ENCODE data around the gene ZBP1. TPM values are rescaled to one million over a fixed set of nuclear protein-coding genes. Genes with fewer than 3 reads are reported as not detected.

ZBP1 gene
- total RNA-seq, 5 donors from 2014 or later (not counting 1 experiment from before 2014, with no cell fraction given) = 8.6 to 41.1 (median 20.6) TPM

DNA sequence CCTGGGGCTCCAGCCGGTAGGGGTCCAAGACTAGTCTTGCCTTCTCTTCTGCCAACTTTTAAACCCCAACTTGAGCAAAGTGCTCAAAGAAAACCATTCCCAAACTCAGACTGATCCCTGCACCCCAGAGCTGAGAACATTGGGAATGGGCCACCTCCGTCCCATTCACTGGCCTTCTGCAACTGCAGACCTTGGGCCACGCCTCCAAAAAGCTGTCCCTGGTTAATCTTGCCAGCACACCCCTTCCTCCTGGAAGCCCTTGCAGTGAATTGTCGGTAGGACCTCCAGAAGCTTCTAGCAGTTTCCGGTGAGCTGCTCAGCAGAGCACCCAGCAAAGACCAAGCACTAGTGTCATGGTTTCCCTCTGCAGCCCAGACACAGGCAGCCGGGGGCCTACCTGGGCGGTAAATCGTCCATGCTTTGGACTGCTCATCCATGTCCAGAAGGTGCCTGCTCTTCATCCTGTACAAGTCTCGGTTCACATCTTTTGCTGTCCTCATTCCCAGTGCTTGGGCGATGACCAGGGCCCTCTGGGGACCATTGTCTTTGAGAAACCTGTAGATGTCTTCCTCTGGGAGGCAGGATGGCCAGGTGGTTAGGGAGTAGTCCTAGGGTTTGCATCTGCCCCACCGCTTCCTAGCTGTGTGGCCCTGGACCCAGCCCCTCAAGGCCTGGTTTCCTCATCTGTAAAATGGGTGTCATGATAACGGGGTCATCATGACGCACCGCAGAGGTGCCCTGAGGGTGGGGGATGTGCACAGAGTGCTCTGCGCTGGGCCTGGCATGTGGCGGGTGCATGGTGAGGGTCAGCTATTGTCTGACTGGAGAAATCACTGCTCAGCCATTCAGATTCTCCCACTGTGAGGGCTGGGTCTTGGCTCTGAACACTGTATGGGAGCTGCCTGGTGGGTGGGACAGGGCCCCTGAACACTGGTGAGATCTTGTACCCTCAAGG lies 5.5 kb downstream of the ZBP1 start:
- no peaks in the 10 kb centered on the region for H3K27me3 Mint-ChIP-seq
- WGBS (ENCODE audit: insufficient coverage) = 92% methylated on average over 15 of the region's 16 CpGs
- DNase-seq (peak in 3 of 35 experiments; percentile 3 to 18 (median 7)), ATAC-seq (replicated peaks in 1 of 4) (no peak)
- no peak overlapping the region for H3K4me3 Mint-ChIP-seq
- peaks cover 0 to 68% of the 10 kb centered on the region in 2 donors for H3K36me3 ChIP-seq (ENCODE audit: control insufficient read depth in 2 of 2, extremely low read depth in 1 of 2, insufficient read depth in 1 of 2, low read length in 1 of 2)
- H3K9me3 ChIP-seq = no peaks in the 10 kb centered on the region
- H3K4me3 ChIP-seq (ENCODE audit: control insufficient read depth in 1 of 2, extremely low read depth in 1 of 2, low read length in 1 of 2) = no peak overlapping the region
- H3K27ac Mint-ChIP-seq = no peak overlapping the region
- no peak overlapping the region for H3K27ac ChIP-seq (ENCODE audit: low read length)
- H3K27me3 ChIP-seq (replicated peaks in 1 of 2; ENCODE audit: control insufficient read depth in 2 of 2, extremely low read depth in 1 of 2, insufficient read depth in 2 of 2, low read length in 1 of 2) = no peaks in the 10 kb centered on the region
- H3K36me3 Mint-ChIP-seq = peaks cover 40% of the 10 kb centered on the region
- peaks cover 20 to 55% of the 10 kb centered on the region in 2 experiments for H3K4me1 ChIP-seq (ENCODE audit: control insufficient read depth in 1 of 2, extremely low read depth in 1 of 2, insufficient read depth in 2 of 2, low read length in 2 of 2)
- peaks cover 28 to 42% (median 37%) of the 10 kb centered on the region in 3 donors for H3K4me1 Mint-ChIP-seq
- POLR2A ChIA-PET = no interaction called here
- H3K9me3 Mint-ChIP-seq = no peaks in the 10 kb centered on the region
- CTCF ChIA-PET = interaction anchor here in 1 of 2 donors (0.7 kb wide), 1 partner anchor 15 kb away, joined by 3 read pairs; no protein-coding TSS in a partner anchor

DNA sequence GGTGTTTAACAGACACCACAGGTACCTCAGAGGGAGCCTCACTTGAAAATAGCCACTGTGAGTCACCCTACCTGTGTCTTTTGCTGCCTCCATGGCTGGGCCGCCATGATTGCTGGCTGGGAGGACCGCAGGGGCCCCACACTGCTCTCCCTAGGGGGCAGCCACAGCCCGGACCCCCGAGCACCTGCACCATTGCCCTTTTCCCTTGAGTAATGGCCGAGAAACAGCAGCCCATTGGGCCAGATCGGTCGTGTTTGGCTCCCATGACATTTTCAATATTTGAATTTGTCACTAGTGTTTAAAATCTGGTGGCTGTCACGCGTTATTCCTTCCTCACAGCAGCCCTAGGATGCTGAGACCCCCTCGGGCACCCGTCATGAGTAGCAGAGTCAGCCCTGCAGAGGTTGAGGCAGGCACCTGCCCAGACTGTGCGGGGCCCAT lies 6.7 kb downstream of the ZBP1 start:
- Mint-ChIP-seq H3K36me3 (peaks cover 45% of the 10 kb centered on the region), H3K4me1 (peaks cover 16 to 30% (median 25%) of the 10 kb centered on the region in 3 donors), H3K27ac (no peak overlapping the region), H3K4me3 (no peak overlapping the region), H3K27me3 (no peaks in the 10 kb centered on the region), H3K9me3 (no peaks in the 10 kb centered on the region)
- ChIA-PET CTCF (interaction anchor here in 1 of 2 donors (0.6 kb wide), 1 partner anchor 1090 kb away, joined by 3 read pairs; no protein-coding TSS in a partner anchor), POLR2A (no interaction called here)
- peaks cover 9 to 42% of the 10 kb centered on the region in 2 experiments for H3K4me1 ChIP-seq (ENCODE audit: control insufficient read depth in 1 of 2, extremely low read depth in 1 of 2, insufficient read depth in 2 of 2, low read length in 2 of 2)
- H3K4me3 ChIP-seq (ENCODE audit: control insufficient read depth in 1 of 2, extremely low read depth in 1 of 2, low read length in 1 of 2) = no peak overlapping the region
- DNase-seq (peak in 1 of 35 experiments; percentile 11), ATAC-seq (replicated peaks in 1 of 4) (no peak)
- no peak overlapping the region for H3K27ac ChIP-seq (ENCODE audit: low read length)
- no peaks in the 10 kb centered on the region for H3K9me3 ChIP-seq
- 93% methylated on average over 9 of the region's 12 CpGs for WGBS (ENCODE audit: insufficient coverage)
- H3K27me3 ChIP-seq (replicated peaks in 1 of 2; ENCODE audit: control insufficient read depth in 2 of 2, extremely low read depth in 1 of 2, insufficient read depth in 2 of 2, low read length in 1 of 2) = no peaks in the 10 kb centered on the region
- peaks cover 0 to 80% of the 10 kb centered on the region in 2 donors for H3K36me3 ChIP-seq (ENCODE audit: control insufficient read depth in 2 of 2, extremely low read depth in 1 of 2, insufficient read depth in 1 of 2, low read length in 1 of 2)

DNA sequence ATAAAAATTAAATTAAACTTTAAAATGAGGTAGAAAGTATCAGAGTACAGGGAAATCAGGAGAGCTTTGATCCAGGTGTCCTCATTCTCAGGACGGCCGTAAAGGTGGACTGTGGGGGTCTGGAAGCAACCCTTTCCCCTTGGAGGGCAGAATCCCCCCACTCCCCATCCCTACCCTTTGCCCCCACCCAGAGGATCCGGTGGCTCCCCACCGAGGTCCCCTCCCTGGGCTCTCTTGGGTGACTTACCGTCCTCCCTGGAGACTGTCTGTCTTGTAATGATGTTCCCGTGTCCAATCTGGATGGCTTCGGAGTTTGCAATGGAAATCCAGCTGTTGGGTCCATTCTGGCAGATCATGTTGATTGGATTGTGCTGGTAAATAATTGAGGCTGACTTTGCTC lies 7.3 kb downstream of the ZBP1 start:
- peaks cover 0 to 84% of the 10 kb centered on the region in 2 donors for H3K36me3 ChIP-seq (ENCODE audit: control insufficient read depth in 2 of 2, extremely low read depth in 1 of 2, insufficient read depth in 1 of 2, low read length in 1 of 2)
- Mint-ChIP-seq H3K4me3 (no peak overlapping the region), H3K4me1 (peaks cover 10 to 25% (median 20%) of the 10 kb centered on the region in 3 donors), H3K36me3 (peaks cover 46% of the 10 kb centered on the region), H3K27me3 (no peaks in the 10 kb centered on the region), H3K27ac (no peak overlapping the region), H3K9me3 (no peaks in the 10 kb centered on the region)
- H3K27me3 ChIP-seq (replicated peaks in 1 of 2; ENCODE audit: control insufficient read depth in 2 of 2, extremely low read depth in 1 of 2, insufficient read depth in 2 of 2, low read length in 1 of 2) = no peaks in the 10 kb centered on the region
- ChIA-PET CTCF (no interaction called here), POLR2A (no interaction called here)
- WGBS (ENCODE audit: insufficient coverage) = 87% methylated on average over 3 of the region's 7 CpGs
- ATAC-seq (replicated peaks in 1 of 4) (no peak), DNase-seq (peak in 1 of 35 experiments; percentile 3)
- no peak overlapping the region for H3K27ac ChIP-seq (ENCODE audit: low read length)
- H3K4me3 ChIP-seq (ENCODE audit: control insufficient read depth in 1 of 2, extremely low read depth in 1 of 2, low read length in 1 of 2) = no peak overlapping the region
- no peaks in the 10 kb centered on the region for H3K9me3 ChIP-seq
- peaks cover 4 to 37% of the 10 kb centered on the region in 2 experiments for H3K4me1 ChIP-seq (ENCODE audit: control insufficient read depth in 1 of 2, extremely low read depth in 1 of 2, insufficient read depth in 2 of 2, low read length in 2 of 2)

DNA sequence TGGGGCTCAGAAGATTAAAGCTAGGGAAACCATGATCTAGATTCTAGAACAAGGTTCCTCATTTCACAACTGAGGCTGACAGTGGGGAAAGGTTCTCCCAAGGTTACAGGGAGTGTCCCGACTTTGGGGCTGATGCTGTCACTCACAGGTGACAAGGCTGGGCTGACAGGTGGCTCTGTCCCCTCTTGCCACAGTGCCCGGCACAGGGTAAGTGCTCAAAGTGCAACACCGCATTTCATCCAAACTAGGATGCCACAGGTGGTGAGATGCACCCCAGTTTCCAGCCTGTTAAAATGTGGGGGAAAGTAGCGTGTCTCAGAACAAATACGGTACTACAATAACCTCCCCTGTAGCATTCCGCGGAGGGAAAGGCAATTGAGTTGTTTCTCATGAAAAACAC lies 7.8 kb downstream of the ZBP1 start:
- ChIA-PET POLR2A (no interaction called here), CTCF (interaction anchor here in 1 of 2 donors (0.9 kb wide), 1 partner anchor 13 kb away, joined by 5 read pairs; no protein-coding TSS in a partner anchor)
- Mint-ChIP-seq H3K4me1 (peaks cover 6 to 22% (median 18%) of the 10 kb centered on the region in 3 donors), H3K27me3 (no peaks in the 10 kb centered on the region), H3K27ac (no peak overlapping the region), H3K4me3 (no peak overlapping the region), H3K36me3 (peaks cover 50% of the 10 kb centered on the region), H3K9me3 (no peaks in the 10 kb centered on the region)
- H3K4me3 ChIP-seq (ENCODE audit: control insufficient read depth in 1 of 2, extremely low read depth in 1 of 2, low read length in 1 of 2) = no peak overlapping the region
- WGBS (ENCODE audit: insufficient coverage) = 86% methylated on average over 2 of the region's 7 CpGs
- H3K9me3 ChIP-seq = no peaks in the 10 kb centered on the region
- no peaks in the 10 kb centered on the region for H3K27me3 ChIP-seq (replicated peaks in 1 of 2; ENCODE audit: control insufficient read depth in 2 of 2, extremely low read depth in 1 of 2, insufficient read depth in 2 of 2, low read length in 1 of 2)
- DNase-seq = peak in 1 of 35 experiments; percentile 5
- ATAC-seq (replicated peaks in 1 of 4) = no peak
- H3K36me3 ChIP-seq (ENCODE audit: control insufficient read depth in 2 of 2, extremely low read depth in 1 of 2, insufficient read depth in 1 of 2, low read length in 1 of 2) = peaks cover 0 to 84% of the 10 kb centered on the region in 2 donors
- H3K27ac ChIP-seq (ENCODE audit: low read length) = no peak overlapping the region
- peaks cover 0 to 32% of the 10 kb centered on the region in 2 experiments for H3K4me1 ChIP-seq (ENCODE audit: control insufficient read depth in 1 of 2, extremely low read depth in 1 of 2, insufficient read depth in 2 of 2, low read length in 2 of 2)

DNA sequence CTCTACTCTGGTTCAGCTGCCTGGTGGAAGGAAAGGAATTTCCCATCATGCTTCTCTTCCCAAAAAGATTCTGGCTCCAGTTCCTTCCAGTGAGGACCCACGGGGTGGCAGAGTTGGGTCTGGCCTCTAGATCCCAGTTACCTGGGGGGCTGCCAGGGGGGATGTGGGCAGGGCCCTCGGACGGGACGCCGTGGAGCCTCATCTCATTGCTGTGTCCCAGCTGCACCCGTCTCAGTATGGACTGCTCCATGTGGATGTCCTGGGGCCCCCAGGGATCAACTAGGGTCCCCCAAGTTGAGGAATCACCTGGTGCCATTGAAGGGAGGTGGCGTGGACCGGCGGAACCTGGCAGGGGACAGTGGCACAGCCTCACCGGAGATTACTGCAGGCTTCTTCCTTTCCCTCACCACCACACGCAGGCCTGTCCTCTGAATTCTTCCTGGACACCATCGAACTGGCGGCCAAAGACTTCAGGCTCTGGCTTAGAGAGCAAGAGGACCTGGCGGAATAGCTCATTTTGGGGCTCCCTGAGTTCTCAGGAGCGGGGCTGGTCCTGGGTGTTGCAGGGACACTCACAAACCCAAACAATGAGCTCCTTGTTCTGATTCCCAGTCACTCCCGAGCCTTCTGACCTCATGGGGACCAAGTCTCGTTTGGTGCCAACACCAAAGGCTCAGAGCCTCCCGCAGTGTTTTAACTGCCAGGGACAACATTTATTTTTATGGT lies 8.5 kb downstream of the ZBP1 start:
- Mint-ChIP-seq H3K27me3 (no peaks in the 10 kb centered on the region), H3K4me3 (no peak overlapping the region), H3K9me3 (no peaks in the 10 kb centered on the region), H3K36me3 (peaks cover 48% of the 10 kb centered on the region), H3K4me1 (peaks cover 1 to 17% (median 16%) of the 10 kb centered on the region in 3 donors), H3K27ac (no peak overlapping the region)
- WGBS (ENCODE audit: insufficient coverage) = 90% methylated on average over 10 of the region's 18 CpGs
- ChIA-PET POLR2A (no interaction called here), CTCF (interaction anchor here (0.5 to 0.9 kb wide), 3 partner anchors 12 to 541 kb away, joined by 3 to 7 read pairs (median 5); no protein-coding TSS in a partner anchor)
- Histone ChIP-seq H3K9me3 (no peaks in the 10 kb centered on the region), H3K4me3 (ENCODE audit: control insufficient read depth in 1 of 2, extremely low read depth in 1 of 2, low read length in 1 of 2) (no peak overlapping the region), H3K4me1 (ENCODE audit: control insufficient read depth in 1 of 2, extremely low read depth in 1 of 2, insufficient read depth in 2 of 2, low read length in 2 of 2) (peaks cover 0 to 25% of the 10 kb centered on the region in 2 experiments), H3K27ac (ENCODE audit: low read length) (no peak overlapping the region), H3K36me3 (ENCODE audit: control insufficient read depth in 2 of 2, extremely low read depth in 1 of 2, insufficient read depth in 1 of 2, low read length in 1 of 2) (peaks cover 0 to 89% of the 10 kb centered on the region in 2 donors), H3K27me3 (replicated peaks in 1 of 2; ENCODE audit: control insufficient read depth in 2 of 2, extremely low read depth in 1 of 2, insufficient read depth in 2 of 2, low read length in 1 of 2) (no peaks in the 10 kb centered on the region)
- DNase-seq (peak in 1 of 35 experiments; percentile 22), ATAC-seq (replicated peaks in 1 of 4) (no peak)

Data from T-cell (primary cell).